DOHH2 (cell line): ENCODE measurements around the gene FBN2.

ENCODE experiments used
- EZH2phosphoT487 ChIP-seq: fragments of 200-600 bp; sonication (generic); IDR thresholded peaks from 2 replicates; pipeline ENCODE4 v1.6.1; 2017; ENCODE audit warnings: borderline replicate concordance, mild to moderate bottlenecking, antibody characterized with exemption, low read length, moderate library complexity, mixed read lengths
- TF ChIP-seq, protein P1 (sequence below): fragments of 200-600 bp; sonication (generic); IDR thresholded peaks from one replicate; pipeline ENCODE4 v1.5.1; 2014; ENCODE audit warnings: antibody characterized with exemption, mild to moderate bottlenecking, low read depth, low read length; ENCODE audit not compliant: poor library complexity, severe bottlenecking

DNA sequence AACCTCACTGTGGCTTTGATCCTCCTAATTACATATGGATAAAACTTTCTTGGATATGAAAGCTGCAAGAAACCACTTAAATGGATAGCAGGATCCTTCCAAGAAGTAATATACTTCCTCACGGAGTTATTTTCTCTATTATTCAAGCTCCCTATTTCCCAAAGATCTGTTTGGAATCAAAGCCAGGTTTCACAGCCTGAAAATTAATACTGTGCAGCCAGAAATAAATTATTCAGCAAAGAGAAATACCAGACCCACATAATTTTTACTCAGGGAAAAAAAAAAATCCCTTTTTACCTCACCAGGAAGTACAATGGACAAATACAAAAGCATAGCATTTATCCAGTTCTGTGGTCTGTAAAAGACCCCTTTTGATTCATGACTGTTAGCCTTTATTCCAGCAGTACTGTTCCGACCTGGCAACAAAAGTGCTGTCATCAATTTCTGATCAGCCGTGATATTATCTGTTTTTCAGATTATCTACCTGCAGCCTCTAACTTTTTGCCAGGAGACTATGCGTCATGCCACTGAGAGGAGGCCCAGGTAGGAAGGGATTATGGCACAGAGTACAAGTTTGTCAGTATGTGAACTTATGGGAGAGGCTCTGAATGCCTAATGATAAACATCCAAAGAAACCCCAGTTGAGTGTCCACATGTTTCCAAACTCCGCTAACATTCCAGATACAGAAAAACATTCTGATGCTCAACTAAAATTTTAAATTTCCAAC is 57.0 kb downstream of the FBN2 start:
- TF ChIP-seq, protein P1, sequence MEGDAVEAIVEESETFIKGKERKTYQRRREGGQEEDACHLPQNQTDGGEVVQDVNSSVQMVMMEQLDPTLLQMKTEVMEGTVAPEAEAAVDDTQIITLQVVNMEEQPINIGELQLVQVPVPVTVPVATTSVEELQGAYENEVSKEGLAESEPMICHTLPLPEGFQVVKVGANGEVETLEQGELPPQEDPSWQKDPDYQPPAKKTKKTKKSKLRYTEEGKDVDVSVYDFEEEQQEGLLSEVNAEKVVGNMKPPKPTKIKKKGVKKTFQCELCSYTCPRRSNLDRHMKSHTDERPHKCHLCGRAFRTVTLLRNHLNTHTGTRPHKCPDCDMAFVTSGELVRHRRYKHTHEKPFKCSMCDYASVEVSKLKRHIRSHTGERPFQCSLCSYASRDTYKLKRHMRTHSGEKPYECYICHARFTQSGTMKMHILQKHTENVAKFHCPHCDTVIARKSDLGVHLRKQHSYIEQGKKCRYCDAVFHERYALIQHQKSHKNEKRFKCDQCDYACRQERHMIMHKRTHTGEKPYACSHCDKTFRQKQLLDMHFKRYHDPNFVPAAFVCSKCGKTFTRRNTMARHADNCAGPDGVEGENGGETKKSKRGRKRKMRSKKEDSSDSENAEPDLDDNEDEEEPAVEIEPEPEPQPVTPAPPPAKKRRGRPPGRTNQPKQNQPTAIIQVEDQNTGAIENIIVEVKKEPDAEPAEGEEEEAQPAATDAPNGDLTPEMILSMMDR: no peak
- no peak for TF ChIP-seq EZH2phosphoT487
